Measurements from ENCODE around the gene LRRN2.
"Not testable (repeated sequence)": the region's sequence is repeated elsewhere in the genome, so short reads cannot be mapped to it uniquely, and the experiment has no call there.

Gene LRRN2

GRCh38 chr1:204685236-204686006, at the start of gene LRRN2:
Gene LRRN2, minus strand, starts transcription at chr1:204685738. Its CDS starts 65,746 bp downstream, at chr1:204619992.
- no peak for DNase-seq

GRCh38 chr1:204735042-204735441, 49.5 kb upstream of the LRRN2 start:
- DNase-seq = peak; percentile 64 to 69

- no peak for DNase-seq
These were observed 48.5 kb upstream of the LRRN2 start for GRCh38 chr1:204733869-204734596.

- no peak for DNase-seq
These were observed 47.8 kb upstream of the LRRN2 start for GRCh38 chr1:204733289-204733688.

- DNase-seq = no peak
These were observed 46.5 kb upstream of the LRRN2 start for GRCh38 chr1:204731985-204732575.

GRCh38 chr1:204731509-204731908, 46.0 kb upstream of the LRRN2 start:
- DNase-seq = no peak

- DNase-seq = no peak
These were observed 45.4 kb upstream of the LRRN2 start for GRCh38 chr1:204730826-204731459.

GRCh38 chr1:204729516-204729915, 44.0 kb upstream of the LRRN2 start:
- DNase-seq = no peak

- DNase-seq = no peak
These were observed 42.9 kb upstream of the LRRN2 start for GRCh38 chr1:204728456-204728855.

- no peak for DNase-seq
These were observed 42.5 kb upstream of the LRRN2 start for GRCh38 chr1:204728045-204728444.

GRCh38 chr1:204727438-204727837, 41.9 kb upstream of the LRRN2 start:
- not testable (repeated sequence) for DNase-seq

GRCh38 chr1:204726478-204726877, 40.9 kb upstream of the LRRN2 start:
- no peak for DNase-seq

GRCh38 chr1:204725821-204726448, 40.4 kb upstream of the LRRN2 start:
- DNase-seq = no peak

- DNase-seq = no peak
These were observed 37.7 kb upstream of the LRRN2 start for GRCh38 chr1:204723131-204723787.

- DNase-seq = no peak
These were observed 36.0 kb upstream of the LRRN2 start for GRCh38 chr1:204721373-204722055.

GRCh38 chr1:204716660-204717059, 31.1 kb upstream of the LRRN2 start:
- no peak for DNase-seq

- DNase-seq = no peak
These were observed 29.4 kb upstream of the LRRN2 start for GRCh38 chr1:204714861-204715511.

GRCh38 chr1:204714194-204714860, 28.8 kb upstream of the LRRN2 start:
- no peak for DNase-seq

GRCh38 chr1:204713541-204713940, 28.0 kb upstream of the LRRN2 start:
- DNase-seq = no peak

- DNase-seq = no peak
These were observed 27.3 kb upstream of the LRRN2 start for GRCh38 chr1:204712708-204713430.
